Tongue (tissue), 2 donors: ENCODE results near the gene TBC1D3I. TPM values are rescaled to one million over a fixed set of nuclear protein-coding genes. Genes with fewer than 3 reads are reported as not detected.
"Not testable (repeated sequence)": the region's sequence is repeated elsewhere in the genome, so short reads cannot be mapped to it uniquely, and the experiment has no call there.

Experiments
- DNase-seq: peaks from one replicate; pipeline ENCODE4 v3.0.0-alpha.2; 2015
- total RNA-seq: library from RNA; depleted of rRNA; stranded (reverse); fragments of >200 nt; gene quantifications from one replicate; pipeline ENCODE4 v1.2.3, GENCODE V29; 2014

The TBC1D3I gene
- 0.41 TPM for total RNA-seq

- not testable (repeated sequence) for DNase-seq
Observed at GRCh38 chr17:36264470-36264869, at the start of gene TBC1D3I. Gene TBC1D3I, minus strand, starts transcription at chr17:36264570. Its CDS starts 1,585 bp downstream, at chr17:36262985.

DNA sequence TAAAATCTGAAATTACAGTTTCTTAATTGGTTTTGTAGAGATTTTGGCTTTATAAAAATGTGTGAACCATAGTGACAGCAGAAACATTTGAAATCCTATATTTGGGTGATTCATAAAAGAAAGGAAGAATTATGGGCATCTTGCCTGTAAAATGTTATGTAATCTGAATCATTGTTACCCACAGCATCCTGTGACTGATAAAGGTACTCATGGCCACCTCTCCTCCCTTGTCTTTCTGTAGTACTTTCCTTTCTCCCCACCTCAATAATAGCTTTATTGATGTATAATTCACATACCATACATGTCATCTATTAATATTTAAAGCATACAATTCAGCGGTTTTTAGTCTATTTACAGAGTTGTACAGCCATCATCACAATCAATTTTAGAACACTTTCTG lies 30.8 kb upstream of the TBC1D3I start:
- DNase-seq, result not testable (repeated sequence)

- not testable (repeated sequence) for DNase-seq
Observed at GRCh38 chr17:36289965-36290612, 25.7 kb upstream of the TBC1D3I start.

DNA sequence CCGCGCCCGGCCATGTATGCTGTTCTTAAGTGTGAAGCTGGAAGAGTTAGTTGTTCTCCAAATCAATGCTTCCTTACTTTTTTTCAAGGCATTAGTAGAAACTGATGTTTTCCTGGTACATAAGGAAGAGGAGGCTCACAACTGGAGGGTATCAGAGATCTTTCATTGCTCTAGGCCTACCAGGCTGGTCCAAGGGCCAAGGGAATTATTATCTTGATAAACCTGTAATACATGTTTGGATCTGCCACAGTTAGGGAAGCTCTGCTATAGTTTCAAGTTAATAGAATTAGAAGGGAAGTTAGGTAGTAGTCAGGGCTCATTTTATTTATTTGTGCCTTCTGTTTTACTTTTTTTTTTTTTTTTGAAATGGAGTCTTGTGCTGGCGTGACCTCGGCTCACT lies 19.8 kb upstream of the TBC1D3I start:
- DNase-seq, result not testable (repeated sequence)

- DNase-seq, result not testable (repeated sequence)
Observed at GRCh38 chr17:36283256-36283655, 18.9 kb upstream of the TBC1D3I start.

- DNase-seq, result not testable (repeated sequence)
Observed at GRCh38 chr17:36242046-36242445, 22.3 kb downstream of the TBC1D3I start.

GRCh38 chr17:36229644-36230043 lies 34.7 kb downstream of the TBC1D3I start:
- not testable (repeated sequence) for DNase-seq

DNA sequence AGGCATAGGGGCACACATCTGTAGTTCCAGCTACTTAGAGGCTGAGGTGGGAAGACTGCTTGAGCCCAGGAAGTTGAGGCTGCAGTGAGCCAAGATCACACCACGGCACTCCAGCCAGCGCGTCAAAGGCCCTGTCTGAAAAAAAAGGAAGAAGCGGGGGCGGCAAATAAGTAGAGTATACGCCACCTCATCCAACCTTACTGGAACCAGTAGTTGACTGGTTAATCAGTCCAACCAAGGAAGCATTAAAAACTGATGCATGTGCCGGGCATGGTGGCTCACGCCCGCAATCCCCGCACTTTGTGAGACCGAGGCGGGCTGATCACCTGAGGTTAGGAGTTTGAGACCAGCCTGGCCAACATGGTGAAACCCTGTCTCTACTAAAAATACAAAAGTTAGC lies 41.4 kb downstream of the TBC1D3I start:
- not testable (repeated sequence) for DNase-seq

GRCh38 chr17:36221581-36222100 lies 42.7 kb downstream of the TBC1D3I start:
- not testable (repeated sequence) for DNase-seq

DNA sequence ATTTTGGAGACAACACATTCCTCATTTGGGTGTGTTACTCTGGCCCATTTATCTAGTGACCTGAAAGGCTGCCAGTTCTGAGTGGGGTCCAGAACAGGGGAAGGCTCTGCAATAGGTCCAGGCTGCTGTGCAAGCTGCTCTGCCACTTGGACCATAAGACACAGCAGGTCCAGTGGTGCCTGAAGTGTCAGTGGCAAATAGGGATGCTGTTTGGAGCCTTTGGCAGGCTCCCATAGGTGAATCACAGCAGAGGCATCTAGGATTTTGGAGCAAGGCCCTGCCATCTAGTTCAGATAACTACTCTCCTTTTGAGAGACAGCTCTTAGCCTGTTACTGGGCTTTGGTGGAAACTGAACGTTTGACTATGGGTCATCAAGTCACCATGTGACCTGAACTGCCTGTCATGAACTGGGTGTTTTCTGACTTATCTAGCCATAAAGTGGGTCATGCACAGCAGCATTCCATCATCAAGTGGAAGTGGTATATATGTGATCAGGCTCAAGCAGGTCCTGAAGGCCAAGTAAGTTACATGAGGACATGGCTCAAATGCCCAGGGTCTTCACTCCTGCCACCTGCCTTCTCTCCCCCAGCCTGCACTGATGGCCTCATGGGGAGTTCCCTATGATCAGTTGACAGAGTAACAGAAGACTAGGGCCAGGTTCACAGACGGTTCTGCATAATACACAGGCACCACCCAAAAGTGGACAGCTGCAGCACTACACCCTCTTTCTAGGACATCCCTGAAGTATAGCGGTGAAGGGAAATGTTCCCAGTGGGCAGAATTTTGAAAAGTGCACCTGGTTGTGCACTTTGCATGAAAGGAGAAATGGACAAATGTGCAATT lies 43.4 kb downstream of the TBC1D3I start:
- DNase-seq, result not testable (repeated sequence)

DNA sequence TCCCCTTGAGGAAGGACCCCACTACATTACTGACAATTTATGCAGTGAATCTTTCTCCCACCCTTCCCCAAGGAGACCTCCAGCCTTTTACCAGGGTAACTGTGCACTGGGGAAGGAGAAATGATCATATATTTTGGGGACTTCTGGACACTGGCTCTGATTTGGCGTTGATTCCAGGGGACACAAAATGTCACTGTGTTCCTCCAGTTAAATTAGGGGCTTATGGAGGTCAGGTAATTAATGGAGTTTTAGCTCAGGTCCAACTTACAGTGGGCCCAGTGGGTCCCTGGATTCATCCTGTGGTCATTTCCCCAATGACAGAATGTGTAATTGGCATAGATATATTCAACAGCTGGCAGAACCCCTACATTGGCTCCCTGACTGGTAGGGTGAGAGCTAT lies 44.8 kb downstream of the TBC1D3I start:
- not testable (repeated sequence) for DNase-seq

GRCh38 chr17:36215406-36216308 lies 48.7 kb downstream of the TBC1D3I start:
- not testable (repeated sequence) for DNase-seq

- no peak for DNase-seq
Observed at GRCh38 chr17:36214918-36215317, 49.5 kb downstream of the TBC1D3I start.

- DNase-seq, result no peak
Observed at GRCh38 chr17:36213695-36214094, 50.7 kb downstream of the TBC1D3I start.

DNA sequence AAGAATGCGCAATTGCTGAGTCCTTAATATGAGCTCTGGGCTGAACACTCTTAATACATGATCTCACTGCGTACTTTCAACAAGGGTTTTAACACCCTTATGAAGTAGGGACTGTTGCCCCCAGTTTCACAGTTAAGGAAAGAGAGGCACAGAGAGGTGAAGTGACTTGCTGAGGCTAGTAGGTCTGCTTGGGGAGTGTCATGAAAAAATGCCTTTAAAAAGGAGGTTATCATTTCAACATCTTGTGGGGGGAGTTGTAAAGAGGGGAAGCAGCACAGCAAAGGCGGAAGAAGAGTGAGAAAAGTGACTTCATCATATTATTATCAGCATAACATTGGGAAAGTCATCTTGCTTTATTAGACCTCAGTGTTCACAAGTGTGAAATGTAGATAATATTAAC lies 51.4 kb downstream of the TBC1D3I start:
- DNase-seq, result no peak

GRCh38 chr17:36212272-36212605 lies 52.1 kb downstream of the TBC1D3I start:
- no peak for DNase-seq

GRCh38 chr17:36211484-36212271 lies 52.7 kb downstream of the TBC1D3I start:
- not testable (repeated sequence) for DNase-seq

DNA sequence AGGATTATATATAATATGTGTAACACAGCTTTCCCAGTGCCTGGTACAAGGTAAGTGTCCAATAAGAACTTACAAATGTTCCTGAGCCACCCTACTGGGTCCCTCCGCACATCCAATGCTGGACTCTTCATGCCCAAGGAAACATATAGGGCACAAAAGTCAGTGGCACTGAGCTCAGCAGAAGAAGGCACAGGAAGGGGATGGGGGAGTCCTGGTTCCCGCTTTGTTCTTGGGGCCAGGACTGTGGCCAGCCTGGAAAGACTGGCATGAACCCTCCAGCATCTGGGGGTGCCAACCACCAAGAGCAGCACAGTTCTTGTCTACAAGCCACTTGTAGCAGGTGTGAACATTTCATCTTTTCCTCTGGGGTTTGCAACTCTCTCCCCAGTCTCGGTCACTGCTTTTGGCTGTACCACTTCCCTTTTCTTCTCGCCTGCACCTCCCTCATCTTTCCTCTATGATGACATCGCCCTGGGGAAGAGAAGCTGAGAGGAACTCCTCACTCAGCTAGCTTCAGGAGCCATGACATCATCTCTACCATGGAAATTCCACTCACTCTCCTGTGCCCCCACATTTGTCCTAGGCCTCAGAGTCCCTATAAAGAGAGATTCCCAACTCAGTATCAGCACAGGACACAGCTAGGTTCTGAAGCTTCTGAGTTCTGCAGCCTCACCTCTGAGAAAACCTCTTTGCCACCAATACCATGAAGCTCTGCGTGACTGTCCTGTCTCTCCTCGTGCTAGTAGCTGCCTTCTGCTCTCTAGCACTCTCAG lies 53.7 kb downstream of the TBC1D3I start, which contains the start of gene CCL4L2:
Gene CCL4L2, plus strand, starts transcription at position 625 of the 773 bp plus-strand sequence.
- not testable (repeated sequence) for DNase-seq

- no peak for DNase-seq
Observed at GRCh38 chr17:36209575-36209974, 54.8 kb downstream of the TBC1D3I start.

DNA sequence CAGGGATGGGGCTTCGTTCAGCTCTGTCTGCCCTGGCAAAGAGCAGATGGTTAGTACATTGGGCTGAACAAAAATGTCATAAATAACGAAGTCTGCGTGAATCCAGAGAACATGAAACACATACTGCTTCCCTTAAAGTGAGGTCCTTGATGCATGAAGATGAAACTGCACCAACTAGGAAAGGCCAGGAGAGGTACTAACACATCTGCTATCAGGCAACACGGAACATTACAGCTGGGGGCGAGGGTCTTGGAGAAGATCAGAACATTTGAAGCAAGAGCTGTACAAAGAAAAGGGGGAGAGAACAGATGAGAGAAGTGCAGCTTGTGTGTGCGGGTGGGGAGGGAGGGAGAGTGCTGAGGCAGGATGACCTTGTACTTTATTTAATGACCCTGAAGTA lies 57.0 kb downstream of the TBC1D3I start:
- not testable (repeated sequence) for DNase-seq

DNA sequence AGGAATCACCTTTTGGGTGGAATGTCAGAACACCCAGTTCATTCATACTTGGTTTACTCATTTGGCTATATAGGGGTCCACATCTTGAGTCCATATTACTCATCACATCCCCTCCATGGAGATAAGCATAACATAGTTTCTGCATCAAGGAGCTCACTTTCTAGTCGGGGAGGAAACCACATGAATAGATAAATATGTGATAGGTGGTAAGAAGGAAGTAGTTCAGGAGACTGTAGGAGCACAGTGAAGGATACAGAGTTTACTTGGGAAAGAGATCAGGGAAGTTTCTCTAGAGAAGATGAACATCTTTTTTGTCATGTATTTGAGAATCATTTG lies 57.9 kb downstream of the TBC1D3I start:
- not testable (repeated sequence) for DNase-seq
